ENCODE measurements around the gene SFXN3. TPM values are rescaled to one million over a fixed set of nuclear protein-coding genes. Genes with fewer than 3 reads are reported as not detected.
A peak's percentile ranks its signal among the peaks of the same experiment; 100 is the strongest.

SFXN3 gene
- total and polyA plus RNA-seq, 2 experiments from 2014 or later, result 0.68 to 3.8 TPM

DNA sequence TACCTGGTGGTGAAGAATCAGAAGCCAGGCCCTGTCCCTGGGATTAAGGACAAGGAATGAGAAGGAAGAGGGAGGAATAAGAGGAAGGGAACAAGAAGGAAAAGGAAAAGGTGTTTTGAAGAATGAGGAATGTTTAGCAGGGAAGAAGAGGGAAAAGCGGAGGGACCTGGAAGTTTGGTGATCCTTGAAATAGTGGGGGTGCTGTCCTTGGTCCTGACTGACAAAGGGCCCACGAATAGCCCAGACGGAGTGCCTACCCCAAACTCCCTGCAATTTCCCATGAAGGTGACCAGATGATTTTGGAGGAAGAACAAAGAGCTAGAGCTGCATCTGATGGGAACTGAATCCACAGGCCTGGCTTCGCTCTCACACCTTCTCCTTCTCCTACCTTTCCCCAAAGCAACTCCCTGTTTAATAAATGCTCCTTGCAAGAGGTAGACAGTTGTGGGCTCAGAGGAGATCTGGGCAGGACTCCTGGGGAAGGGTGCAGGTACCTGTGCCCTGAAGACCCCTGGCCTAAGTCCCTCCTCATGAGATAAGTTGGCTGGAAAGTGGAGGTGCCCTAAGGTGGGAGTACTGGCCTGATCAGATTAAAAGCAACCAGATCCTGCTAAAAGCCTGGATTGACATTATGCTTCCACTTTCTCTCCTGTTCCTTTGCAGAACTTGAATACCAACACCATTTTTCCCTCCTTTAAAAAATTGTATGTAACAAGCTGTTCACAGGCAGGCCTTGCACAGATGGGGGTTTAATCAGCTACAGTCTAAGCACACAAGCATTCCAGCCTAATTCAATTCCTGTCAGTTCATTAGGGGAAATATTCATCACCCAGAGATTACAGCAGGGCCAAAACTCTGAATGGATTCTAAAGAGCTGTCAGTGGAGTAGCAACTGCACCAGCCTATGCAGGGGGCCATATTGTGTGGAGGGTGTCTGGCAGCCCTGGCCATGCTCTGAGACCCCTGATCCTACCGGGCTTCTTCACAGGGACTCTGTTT lies 50.2 kb downstream of the SFXN3 start:
- ATAC-seq, result peak; percentile 87
- Histone ChIP-seq H3F3A (replicated peaks; ENCODE audit: low read depth) (no peaks in the 10 kb centered on the region), H4K20me1 (replicated peaks; ENCODE audit: insufficient read depth) (0 out of 2 replicates have a peak, but pooled peaks cover 4% of the 10 kb centered on the region), H3K4me2 (no peak overlapping the region), H3K4me3 (no peak overlapping the region), H3K9me2 (ENCODE audit: insufficient read depth) (no peaks in the 10 kb centered on the region), H3K27ac (ENCODE audit: low read depth) (no peak overlapping the region), H3K4me1 (ENCODE audit: insufficient read depth) (no peaks in the 10 kb centered on the region), H3K79me2 (replicated peaks; ENCODE audit: insufficient read depth) (no peaks in the 10 kb centered on the region), H3K36me3 (ENCODE audit: insufficient read depth) (no peaks in the 10 kb centered on the region), H3K27me3 (ENCODE audit: insufficient read depth) (peaks cover 38% of the 10 kb centered on the region; the same call in 1 of the 2 replicates), H2AFZ (no peak overlapping the region)
- TF ChIP-seq, protein P1, sequence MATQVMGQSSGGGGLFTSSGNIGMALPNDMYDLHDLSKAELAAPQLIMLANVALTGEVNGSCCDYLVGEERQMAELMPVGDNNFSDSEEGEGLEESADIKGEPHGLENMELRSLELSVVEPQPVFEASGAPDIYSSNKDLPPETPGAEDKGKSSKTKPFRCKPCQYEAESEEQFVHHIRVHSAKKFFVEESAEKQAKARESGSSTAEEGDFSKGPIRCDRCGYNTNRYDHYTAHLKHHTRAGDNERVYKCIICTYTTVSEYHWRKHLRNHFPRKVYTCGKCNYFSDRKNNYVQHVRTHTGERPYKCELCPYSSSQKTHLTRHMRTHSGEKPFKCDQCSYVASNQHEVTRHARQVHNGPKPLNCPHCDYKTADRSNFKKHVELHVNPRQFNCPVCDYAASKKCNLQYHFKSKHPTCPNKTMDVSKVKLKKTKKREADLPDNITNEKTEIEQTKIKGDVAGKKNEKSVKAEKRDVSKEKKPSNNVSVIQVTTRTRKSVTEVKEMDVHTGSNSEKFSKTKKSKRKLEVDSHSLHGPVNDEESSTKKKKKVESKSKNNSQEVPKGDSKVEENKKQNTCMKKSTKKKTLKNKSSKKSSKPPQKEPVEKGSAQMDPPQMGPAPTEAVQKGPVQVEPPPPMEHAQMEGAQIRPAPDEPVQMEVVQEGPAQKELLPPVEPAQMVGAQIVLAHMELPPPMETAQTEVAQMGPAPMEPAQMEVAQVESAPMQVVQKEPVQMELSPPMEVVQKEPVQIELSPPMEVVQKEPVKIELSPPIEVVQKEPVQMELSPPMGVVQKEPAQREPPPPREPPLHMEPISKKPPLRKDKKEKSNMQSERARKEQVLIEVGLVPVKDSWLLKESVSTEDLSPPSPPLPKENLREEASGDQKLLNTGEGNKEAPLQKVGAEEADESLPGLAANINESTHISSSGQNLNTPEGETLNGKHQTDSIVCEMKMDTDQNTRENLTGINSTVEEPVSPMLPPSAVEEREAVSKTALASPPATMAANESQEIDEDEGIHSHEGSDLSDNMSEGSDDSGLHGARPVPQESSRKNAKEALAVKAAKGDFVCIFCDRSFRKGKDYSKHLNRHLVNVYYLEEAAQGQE (IDR thresholded peaks at IDR 0.05; ENCODE audit: unreplicated experiment), result peak; percentile 89
- TF ChIP-seq CREB1 (CRISPR knock-in tag; IDR thresholded peaks at IDR 0.05; ENCODE audit: low read depth), result no peak
- no peak for TF ChIP-seq NANOG (IDR thresholded peaks at IDR 0.05; ENCODE audit: borderline replicate concordance)
- TF ChIP-seq ZNF114 (CRISPR knock-in tag; IDR thresholded peaks at IDR 0.05), result no peak
- no peak for TF ChIP-seq EZH2phosphoT487 (IDR thresholded peaks at IDR 0.05; ENCODE audit: unreplicated experiment)
- Mint-ChIP-seq H3K4me1 (peaks cover 1% of the 10 kb centered on the region; the same call in 2 of the 3 replicates), H3K27ac (no peak overlapping the region), H3K9me3 (no peaks in the 10 kb centered on the region), H3K4me3 (no peak overlapping the region), H3K27me3 (ENCODE audit: insufficient read depth, low read depth, poor library complexity) (peaks cover 16% of the 10 kb centered on the region), H3K36me3 (ENCODE audit: low read depth) (no peaks in the 10 kb centered on the region)
- DNase-seq (ENCODE audit: low spot score), result peak; percentile 84

DNA sequence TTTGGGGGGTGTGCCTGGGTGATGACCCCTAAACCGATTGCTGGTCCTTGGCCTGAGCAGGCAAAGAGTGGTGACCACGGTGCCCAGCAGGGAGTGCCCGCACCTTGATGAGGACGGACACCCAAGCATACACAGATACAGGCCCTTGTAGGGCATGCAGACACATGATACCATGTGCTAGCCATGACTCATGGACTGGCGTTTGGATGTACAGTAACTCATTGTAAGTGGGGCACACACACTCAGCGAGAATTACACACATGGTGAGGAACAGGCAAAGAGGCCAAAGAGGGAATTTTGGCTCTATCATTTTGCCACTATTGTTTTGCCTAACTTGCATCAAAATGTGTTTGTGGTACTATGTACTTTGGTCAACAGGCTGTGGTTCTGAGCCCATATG lies 54.8 kb downstream of the SFXN3 start:
- no peaks in the 10 kb centered on the region for H3F3A ChIP-seq (replicated peaks; ENCODE audit: low read depth)
- H3K4me2 ChIP-seq, result no peak overlapping the region
- 0 out of 2 replicates have a peak, but pooled peaks cover 4% of the 10 kb centered on the region for H4K20me1 ChIP-seq (replicated peaks; ENCODE audit: insufficient read depth)
- no peak overlapping the region for H3K27ac Mint-ChIP-seq
- no peaks in the 10 kb centered on the region for H3K36me3 ChIP-seq (ENCODE audit: insufficient read depth)
- no peaks in the 10 kb centered on the region for H3K79me2 ChIP-seq (replicated peaks; ENCODE audit: insufficient read depth)
- DNase-seq (ENCODE audit: low spot score) (no peak), ATAC-seq (no peak)
- H3K9me3 Mint-ChIP-seq, result no peaks in the 10 kb centered on the region
- H3K4me1 Mint-ChIP-seq, result no peaks in the 10 kb centered on the region
- H2AFZ ChIP-seq, result no peak overlapping the region
- no peaks in the 10 kb centered on the region for H3K9me2 ChIP-seq (ENCODE audit: insufficient read depth)
- H3K4me3 ChIP-seq, result no peak overlapping the region
- no peaks in the 10 kb centered on the region for H3K36me3 Mint-ChIP-seq (ENCODE audit: low read depth)
- H3K4me3 Mint-ChIP-seq, result no peak overlapping the region
- H3K4me1 ChIP-seq (ENCODE audit: insufficient read depth), result no peaks in the 10 kb centered on the region
- peaks cover 8% of the 10 kb centered on the region for H3K27me3 Mint-ChIP-seq (ENCODE audit: insufficient read depth, low read depth, poor library complexity)
- H3K27ac ChIP-seq (ENCODE audit: low read depth), result no peak overlapping the region
- peaks cover 16% of the 10 kb centered on the region; the same call in 1 of the 2 replicates for H3K27me3 ChIP-seq (ENCODE audit: insufficient read depth)
- TF ChIP-seq POLR2AphosphoS5 (IDR thresholded peaks at IDR 0.05; ENCODE audit: low read depth) (no peak), ZNF331 (CRISPR knock-in tag; IDR thresholded peaks at IDR 0.05; ENCODE audit: low read depth) (no peak), EZH2phosphoT487 (IDR thresholded peaks at IDR 0.05; ENCODE audit: unreplicated experiment) (no peak), STAT1 (IDR thresholded peaks at IDR 0.05; ENCODE audit: unreplicated experiment) (no peak), EZH2 (IDR thresholded peaks at IDR 0.05; ENCODE audit: low read depth, unreplicated experiment) (no peak)
- TF ChIP-seq, protein P2, sequence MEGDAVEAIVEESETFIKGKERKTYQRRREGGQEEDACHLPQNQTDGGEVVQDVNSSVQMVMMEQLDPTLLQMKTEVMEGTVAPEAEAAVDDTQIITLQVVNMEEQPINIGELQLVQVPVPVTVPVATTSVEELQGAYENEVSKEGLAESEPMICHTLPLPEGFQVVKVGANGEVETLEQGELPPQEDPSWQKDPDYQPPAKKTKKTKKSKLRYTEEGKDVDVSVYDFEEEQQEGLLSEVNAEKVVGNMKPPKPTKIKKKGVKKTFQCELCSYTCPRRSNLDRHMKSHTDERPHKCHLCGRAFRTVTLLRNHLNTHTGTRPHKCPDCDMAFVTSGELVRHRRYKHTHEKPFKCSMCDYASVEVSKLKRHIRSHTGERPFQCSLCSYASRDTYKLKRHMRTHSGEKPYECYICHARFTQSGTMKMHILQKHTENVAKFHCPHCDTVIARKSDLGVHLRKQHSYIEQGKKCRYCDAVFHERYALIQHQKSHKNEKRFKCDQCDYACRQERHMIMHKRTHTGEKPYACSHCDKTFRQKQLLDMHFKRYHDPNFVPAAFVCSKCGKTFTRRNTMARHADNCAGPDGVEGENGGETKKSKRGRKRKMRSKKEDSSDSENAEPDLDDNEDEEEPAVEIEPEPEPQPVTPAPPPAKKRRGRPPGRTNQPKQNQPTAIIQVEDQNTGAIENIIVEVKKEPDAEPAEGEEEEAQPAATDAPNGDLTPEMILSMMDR (conservative IDR thresholded peaks at IDR 0.05; ENCODE audit: low read depth in 2 of 2), result no peak
- TF ChIP-seq, protein P1 (IDR thresholded peaks at IDR 0.05; ENCODE audit: unreplicated experiment), result no peak
